Measurements from ENCODE around the gene PANK2.

- TF ChIP-seq CTCF (IDR thresholded peaks at IDR 0.05; ENCODE audit: borderline replicate concordance, extremely low read depth, low read length, poor library complexity, severe bottlenecking) (no peak), EZH2 (IDR thresholded peaks at IDR 0.05; ENCODE audit: borderline replicate concordance, low read depth, low read length, severe bottlenecking) (no peak)
Measured at GRCh38 chr20:3923818-3924217, 34.6 kb downstream of the PANK2 start.
